ENCODE measurements around the gene KLRC4. TPM values are rescaled to one million over a fixed set of nuclear protein-coding genes. Genes with fewer than 3 reads are reported as not detected.
"Not testable (repeated sequence)": the region's sequence is repeated elsewhere in the genome, so short reads cannot be mapped to it uniquely, and the experiment has no call there.

Gene KLRC4, protein sequence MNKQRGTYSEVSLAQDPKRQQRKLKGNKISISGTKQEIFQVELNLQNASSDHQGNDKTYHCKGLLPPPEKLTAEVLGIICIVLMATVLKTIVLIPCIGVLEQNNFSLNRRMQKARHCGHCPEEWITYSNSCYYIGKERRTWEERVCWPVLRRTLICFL
- not detected in 2 replicates for total RNA-seq

- intact Hi-C loops (cut with micrococcal nuclease): no loop called here
Observed at GRCh38 chr12:10409392-10409791, at the start of gene KLRC4. Gene KLRC4 (minus strand): TSS chr12:10409757. CDS start chr12:10409575, 182 bp downstream.

GRCh38 chr12:10457760-10458159 is 48.2 kb upstream of the KLRC4 start:
- intact Hi-C loops (cut with micrococcal nuclease): no loop called here

- intact Hi-C loops (cut with micrococcal nuclease): no loop called here
Observed at GRCh38 chr12:10456856-10457255, 47.3 kb upstream of the KLRC4 start.

DNA sequence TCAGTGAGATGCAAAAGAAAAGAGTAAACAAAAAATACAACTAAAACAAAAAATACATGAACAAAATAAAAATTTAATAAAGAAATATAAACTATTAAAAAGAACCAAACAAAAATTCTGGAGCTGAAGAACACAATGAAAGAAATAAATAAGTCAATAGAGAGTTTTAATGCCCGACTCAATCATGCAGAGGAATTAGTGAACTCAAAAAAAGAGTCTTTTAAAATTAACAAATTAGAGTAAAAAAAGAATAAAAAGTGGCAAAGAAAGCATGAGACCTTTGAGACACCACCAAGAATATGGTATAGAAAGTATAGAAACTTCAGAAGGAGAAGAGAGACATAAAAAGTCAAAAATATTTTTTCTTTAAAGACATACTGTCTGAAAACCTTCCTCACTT is 46.2 kb upstream of the KLRC4 start:
- intact Hi-C loops (cut with micrococcal nuclease): no loop called here

DNA sequence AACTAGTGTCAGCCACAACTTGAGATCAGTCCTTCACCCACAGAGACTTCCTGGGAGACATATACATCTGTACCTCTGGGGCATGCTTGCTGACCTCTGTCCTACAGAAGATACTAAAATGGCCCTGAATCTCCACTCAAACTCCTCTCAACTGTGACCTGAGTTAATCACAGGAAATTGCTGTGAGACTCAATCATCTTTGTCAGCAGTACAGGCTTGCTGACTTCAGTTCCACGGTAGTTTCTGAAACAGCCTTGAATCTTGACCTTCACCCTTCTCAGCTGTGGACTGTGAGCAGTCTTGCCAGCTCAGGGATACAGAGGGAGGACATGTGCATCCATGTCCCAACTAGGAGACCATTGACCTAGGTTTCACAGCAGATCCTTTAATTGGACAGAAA is 45.0 kb upstream of the KLRC4 start:
- intact Hi-C loops (cut with micrococcal nuclease): no loop called here

- intact Hi-C loops (cut with micrococcal nuclease): no loop called here
Observed at GRCh38 chr12:10453156-10453555, 43.6 kb upstream of the KLRC4 start, which contains the start of gene KLRC1. Gene KLRC1 (minus strand): TSS chr12:10453377. CDS start chr12:10451156, 2,221 bp downstream.

DNA sequence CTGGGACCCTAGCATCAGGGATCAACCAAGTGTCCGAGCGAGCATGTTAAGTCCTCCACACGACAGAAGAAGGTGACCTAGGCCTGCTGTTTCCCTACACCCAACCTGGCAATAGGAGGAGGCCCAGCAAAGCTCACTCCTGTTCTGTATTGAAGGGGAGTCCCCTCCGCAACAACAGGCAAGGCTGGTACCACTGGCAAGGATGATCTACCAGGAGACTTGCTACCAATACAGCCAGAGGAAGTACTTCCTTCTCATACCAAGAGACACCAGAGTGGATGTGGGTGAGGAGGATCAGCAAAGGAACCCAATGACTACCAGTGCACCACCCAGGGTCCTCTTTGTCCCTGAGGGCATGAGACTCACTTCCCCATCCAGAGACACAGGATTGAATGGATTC is 38.7 kb upstream of the KLRC4 start:
- intact Hi-C loops (cut with micrococcal nuclease): no loop called here

DNA sequence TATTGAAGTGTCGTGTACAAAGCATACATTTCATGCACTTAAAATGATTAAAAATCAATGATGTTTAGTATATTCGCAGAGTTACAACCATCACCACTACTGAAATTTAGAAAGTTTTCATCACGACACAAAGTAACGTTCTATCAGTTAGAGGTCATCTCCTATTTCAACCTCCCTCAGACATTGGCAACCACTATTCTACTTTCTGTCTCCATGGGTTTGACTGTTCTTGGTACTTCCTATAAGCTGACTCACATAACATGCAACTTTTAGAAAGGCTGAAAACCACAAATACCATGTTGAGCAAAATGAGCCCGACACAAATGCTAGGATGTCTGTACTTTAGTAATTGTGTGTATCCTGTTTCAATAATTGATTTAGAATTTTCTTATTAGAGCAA is 36.5 kb upstream of the KLRC4 start:
- intact Hi-C loops (cut with micrococcal nuclease): not testable (repeated sequence)

DNA sequence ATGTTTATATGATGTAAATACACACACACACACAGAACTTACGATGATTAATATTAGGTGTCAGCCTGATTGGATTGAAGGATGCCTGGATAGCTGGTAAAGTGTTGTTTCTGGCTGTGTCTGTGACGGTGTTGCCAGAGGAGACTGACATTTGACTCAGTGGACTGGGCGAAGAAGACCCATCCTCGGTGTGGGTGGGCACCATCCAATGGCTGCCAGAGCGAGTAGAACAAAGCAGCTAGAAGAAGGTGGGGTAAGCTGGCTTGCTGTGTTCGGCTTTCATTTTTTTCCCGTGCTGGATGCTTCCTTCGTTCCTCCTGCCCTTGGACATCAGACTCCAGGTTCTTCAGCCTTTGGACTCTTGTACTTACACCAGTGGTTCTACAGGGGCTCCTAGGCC is 31.6 kb upstream of the KLRC4 start:
- intact Hi-C loops (cut with micrococcal nuclease): not testable (repeated sequence)

DNA sequence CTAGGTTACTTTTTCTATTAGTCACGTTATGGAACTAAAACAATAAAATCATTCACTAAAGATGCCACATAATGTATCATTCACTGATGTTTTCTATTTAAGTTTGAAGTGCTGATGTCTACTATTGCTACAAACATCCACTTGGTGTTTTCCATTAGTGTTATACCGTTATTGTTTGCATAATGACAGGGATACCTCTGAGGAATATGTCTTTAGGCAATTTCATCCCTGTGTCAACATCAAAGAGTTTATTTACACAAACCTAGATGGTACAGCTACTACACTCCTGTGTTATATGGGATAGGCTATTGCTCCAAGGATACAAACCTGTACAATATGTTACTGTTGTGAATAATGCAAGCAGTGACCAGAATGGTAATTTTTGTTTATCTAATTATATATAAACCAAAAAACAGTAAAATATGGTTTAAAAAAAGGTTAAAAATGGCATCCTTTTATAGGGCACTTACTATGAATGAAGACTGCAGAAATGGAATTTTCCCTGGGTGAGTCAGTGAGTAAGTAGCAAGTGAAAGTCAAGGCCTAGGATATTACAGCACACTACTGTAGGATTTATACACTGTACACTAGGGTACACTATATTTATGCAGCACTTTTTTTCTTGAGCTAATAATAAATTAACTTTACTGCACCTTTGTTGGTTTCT is 30.2 kb upstream of the KLRC4 start:
- intact Hi-C loops (cut with micrococcal nuclease): not testable (repeated sequence)

GRCh38 chr12:10437601-10438000 is 28.0 kb upstream of the KLRC4 start:
- intact Hi-C loops (cut with micrococcal nuclease): not testable (repeated sequence)

- intact Hi-C loops (cut with micrococcal nuclease): not testable (repeated sequence)
Observed at GRCh38 chr12:10435816-10436215, 26.3 kb upstream of the KLRC4 start, which contains the start of gene KLRC2. Gene KLRC2 (minus strand): TSS chr12:10436010. CDS start chr12:10435986, 24 bp downstream.

DNA sequence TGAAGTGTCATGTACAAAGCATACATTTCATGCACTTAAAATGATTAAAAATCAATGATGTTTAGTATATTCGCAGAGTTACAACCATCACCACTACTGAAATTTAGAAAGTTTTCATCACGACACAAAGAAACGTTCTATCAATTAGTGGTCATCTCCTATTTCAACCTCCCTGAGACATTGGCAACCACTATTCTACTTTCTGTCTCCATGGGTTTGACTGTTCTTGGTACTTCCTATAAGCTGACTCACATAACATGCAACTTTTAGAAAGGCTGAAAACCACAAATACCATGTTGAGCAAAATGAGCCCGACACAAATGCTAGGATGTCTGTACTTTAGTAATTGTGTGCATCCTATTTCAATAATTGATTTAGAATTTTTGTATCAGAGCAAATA is 21.1 kb upstream of the KLRC4 start:
- intact Hi-C loops (cut with micrococcal nuclease): not testable (repeated sequence)

GRCh38 chr12:10425938-10426337 is 16.4 kb upstream of the KLRC4 start:
- intact Hi-C loops (cut with micrococcal nuclease): not testable (repeated sequence)

DNA sequence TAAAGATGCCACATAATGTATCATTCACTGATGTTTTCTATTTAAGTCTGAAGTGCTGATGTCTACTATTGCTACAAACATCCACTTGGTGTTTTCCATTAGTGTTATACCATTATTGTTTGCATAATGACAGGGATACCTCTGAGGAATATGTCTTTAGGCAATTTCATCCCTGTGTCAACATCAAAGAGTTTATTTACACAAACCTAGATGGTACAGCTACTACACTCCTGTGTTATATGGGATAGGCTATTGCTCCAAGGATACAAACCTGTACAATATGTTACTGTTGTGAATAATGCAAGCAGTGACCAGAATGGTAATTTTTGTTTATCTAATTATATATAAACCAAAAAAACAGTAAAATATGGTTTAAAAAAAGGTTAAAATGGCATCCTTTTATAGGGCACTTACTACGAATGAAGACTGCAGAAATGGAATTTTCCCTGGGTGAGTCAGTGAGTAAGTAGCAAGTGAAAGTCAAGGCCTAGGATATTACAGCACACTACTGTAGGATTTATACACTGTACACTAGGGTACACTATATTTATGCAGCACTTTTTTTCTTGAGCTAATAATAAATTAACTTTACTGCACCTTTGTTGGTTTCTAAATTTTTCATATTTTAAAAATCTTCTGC is 14.8 kb upstream of the KLRC4 start:
- intact Hi-C loops (cut with micrococcal nuclease): not testable (repeated sequence)

DNA sequence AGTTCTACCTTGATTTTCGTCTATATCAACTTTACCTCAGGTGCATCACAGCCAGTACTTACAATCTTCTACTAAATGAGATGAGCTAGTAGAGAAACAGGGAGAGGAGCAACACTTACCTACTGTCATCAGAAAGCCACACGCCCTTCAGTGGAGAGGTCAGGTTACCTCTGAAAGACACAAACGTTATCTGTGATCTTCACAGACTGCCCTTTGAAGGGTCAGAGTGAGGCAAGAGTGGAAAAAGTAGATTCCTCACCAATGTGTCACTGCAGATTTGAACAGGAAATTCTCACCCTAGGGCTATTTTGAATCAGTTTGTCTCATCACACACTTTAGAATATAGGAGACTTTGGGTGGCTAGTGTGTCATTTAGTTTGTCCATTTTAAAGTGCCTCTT is 12.6 kb upstream of the KLRC4 start:
- intact Hi-C loops (cut with micrococcal nuclease): not testable (repeated sequence)

- intact Hi-C loops (cut with micrococcal nuclease): not testable (repeated sequence)
Observed at GRCh38 chr12:10420334-10420733, 10.8 kb upstream of the KLRC4 start, which contains the start of gene KLRC3. Gene KLRC3 (minus strand): TSS chr12:10420595. CDS start chr12:10420550, 45 bp downstream.

DNA sequence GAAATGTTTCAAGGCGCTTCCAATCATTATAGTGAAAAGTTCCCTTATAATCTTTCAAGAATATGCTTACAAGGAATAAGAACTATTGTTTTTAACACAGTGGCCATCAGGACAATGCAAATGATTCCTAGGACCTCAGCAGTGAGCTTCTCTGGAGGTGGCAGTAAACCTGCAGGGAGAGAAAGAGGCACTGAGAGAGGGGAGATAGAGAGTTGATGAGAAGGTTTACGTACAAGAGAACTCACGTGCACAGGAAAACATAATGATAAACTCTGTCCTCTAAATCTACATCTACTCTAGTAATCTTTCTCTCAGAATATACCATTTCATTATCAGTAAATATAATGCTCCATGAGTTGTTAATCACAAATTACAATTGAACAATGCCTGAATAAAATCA is 715 bp downstream of the KLRC4 start:
- intact Hi-C loops (cut with micrococcal nuclease): no loop called here

GRCh38 chr12:10406725-10407124 is 2.8 kb downstream of the KLRC4 start:
- intact Hi-C loops (cut with micrococcal nuclease): no loop called here

DNA sequence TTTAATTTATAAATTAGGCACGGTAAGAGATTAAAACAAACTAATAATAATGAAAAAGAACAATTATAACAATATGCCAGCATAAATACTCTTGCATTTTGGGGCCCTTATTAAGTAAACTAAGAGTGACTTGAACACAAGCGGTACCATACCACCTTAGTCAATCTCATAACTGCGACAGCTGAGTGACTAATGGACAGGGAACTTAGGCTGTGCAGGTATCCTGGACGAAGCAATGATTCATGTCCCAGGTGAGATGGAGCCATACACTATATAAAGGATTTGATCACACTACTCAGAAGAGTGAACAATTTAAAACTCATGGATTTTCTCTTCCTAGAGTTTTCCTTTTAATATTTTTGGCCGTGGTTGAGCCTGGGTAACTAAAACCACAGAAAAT is 4.3 kb downstream of the KLRC4 start:
- intact Hi-C loops (cut with micrococcal nuclease): no loop called here

GRCh38 chr12:10404798-10405197 is 4.8 kb downstream of the KLRC4 start:
- intact Hi-C loops (cut with micrococcal nuclease): no loop called here

GRCh38 chr12:10400829-10401228 is 8.7 kb downstream of the KLRC4 start:
- intact Hi-C loops (cut with micrococcal nuclease): no loop called here
